Nephron (organoid): Measurements from ENCODE around the gene SH3TC1.

Experiments used
- H3K27ac Mint-ChIP-seq, 3 experiments: 2 replicates each; pipeline ENCODE4 v1.8.0; 2020; ENCODE audit warnings: mixed read lengths in 3 of 3, mild to moderate bottlenecking in 2 of 3, moderate library complexity in 1 of 3
- H3K27me3 Mint-ChIP-seq: 2 replicates; pipeline ENCODE4 v1.8.0; 2021; ENCODE audit warnings: low read depth, mild to moderate bottlenecking, moderate library complexity, mixed read lengths
- H3K36me3 Mint-ChIP-seq: 2 replicates; pipeline ENCODE4 v1.8.0; 2020; ENCODE audit warnings: low read depth, mixed read lengths
- H3K4me1 Mint-ChIP-seq: 2 replicates; pipeline ENCODE4 v1.8.0; 2020; ENCODE audit warnings: mixed read lengths
- H3K4me3 Mint-ChIP-seq, 3 experiments: 2 replicates each; pipeline ENCODE4 v1.8.0; 2020; ENCODE audit warnings: mild to moderate bottlenecking in 3 of 3, mixed read lengths in 3 of 3, moderate library complexity in 2 of 3
- H3K9me3 Mint-ChIP-seq: 2 replicates; pipeline ENCODE4 v1.8.0; 2020; ENCODE audit warnings: mixed read lengths
- TF ChIP-seq, protein P1 (sequence below), 3 experiments: fragments of 200-600 bp; sonication (generic); IDR thresholded peaks; one replicate each; pipeline ENCODE4 v1.5.0; 2021; ENCODE audit warnings: antibody characterized with exemption in 3 of 3; ENCODE audit not compliant: unreplicated experiment in 3 of 3

SH3TC1 gene

DNA sequence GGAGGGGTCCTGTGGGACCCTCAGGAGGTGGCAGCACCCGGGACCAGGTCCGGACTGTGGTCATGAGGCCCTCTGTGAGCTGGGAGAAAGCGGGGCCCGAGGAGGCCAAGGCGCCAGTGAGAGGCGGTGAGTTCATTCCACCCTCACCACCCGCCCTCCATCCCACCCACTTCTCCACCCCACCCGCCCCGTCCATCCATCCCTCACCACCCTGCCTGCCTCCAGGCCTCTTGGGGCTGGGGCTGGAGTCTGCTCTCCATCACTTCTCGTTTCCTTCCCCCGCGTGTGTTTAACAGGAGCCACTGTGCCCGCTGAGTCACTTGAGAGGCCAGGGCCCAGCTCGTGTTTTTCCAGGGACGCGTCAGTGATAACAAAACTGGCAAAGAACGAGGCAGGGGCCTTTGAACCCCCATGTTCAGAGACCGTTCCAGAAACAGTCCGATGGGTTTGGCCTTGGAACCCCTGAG is 6.2 kb downstream of the SH3TC1 start:
- Mint-ChIP-seq H3K4me1 (peaks cover 32% of the 10 kb centered on the region), H3K27me3 (peaks cover 23% of the 10 kb centered on the region), H3K9me3 (no peaks in the 10 kb centered on the region)

DNA sequence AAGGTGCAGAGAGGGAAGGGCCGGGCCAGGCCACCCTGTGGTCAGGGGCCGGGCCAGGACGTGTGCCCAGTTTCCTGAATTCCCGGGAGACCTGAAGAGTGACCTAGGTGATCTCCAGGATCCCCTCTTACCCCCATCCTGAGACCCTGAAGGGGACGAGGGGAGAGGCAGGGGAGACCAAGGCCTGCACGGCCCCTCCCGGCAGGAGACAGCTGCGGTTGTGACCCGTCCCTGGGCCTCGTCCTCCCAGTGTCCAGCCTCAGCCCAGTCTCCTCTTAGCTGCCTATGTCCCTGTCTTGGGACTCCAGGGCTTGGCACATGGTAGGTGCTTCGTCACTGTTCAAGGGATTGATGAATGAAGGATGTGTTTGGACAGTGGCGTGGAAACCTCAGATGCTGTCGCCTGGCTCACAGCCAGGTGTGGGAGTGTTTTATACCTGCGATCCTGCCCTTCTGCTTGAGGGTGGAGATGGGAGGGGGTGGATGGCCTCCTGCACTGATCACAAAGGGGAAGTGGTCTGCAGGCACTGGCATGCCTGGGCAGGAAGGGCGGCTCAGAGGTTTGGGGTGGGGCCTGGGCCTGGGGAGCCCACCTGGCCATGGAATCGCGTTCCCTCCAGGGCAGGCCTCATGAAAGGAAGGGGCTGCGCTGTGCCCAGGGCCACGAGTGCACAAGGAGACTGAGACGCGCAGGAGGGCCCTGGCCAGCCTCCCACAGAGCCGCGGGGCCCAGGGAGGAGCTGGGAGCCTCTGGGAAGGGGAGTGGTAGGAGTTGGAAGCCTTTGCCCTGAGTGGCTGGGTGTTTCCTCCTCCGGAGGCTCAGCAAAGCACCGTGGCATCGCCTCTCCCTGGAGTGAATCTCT is 6.9 kb downstream of the SH3TC1 start:
- Mint-ChIP-seq H3K27me3 (peaks cover 23% of the 10 kb centered on the region), H3K4me1 (peaks cover 25% of the 10 kb centered on the region), H3K27ac (peak overlapping the region in 2 of 3 experiments; percentile 38 to 72), H3K9me3 (no peaks in the 10 kb centered on the region), H3K4me3 (peak overlapping the region in 1 of 3 experiments; percentile 17), H3K36me3 (no peaks in the 10 kb centered on the region)
- TF ChIP-seq, protein P1, sequence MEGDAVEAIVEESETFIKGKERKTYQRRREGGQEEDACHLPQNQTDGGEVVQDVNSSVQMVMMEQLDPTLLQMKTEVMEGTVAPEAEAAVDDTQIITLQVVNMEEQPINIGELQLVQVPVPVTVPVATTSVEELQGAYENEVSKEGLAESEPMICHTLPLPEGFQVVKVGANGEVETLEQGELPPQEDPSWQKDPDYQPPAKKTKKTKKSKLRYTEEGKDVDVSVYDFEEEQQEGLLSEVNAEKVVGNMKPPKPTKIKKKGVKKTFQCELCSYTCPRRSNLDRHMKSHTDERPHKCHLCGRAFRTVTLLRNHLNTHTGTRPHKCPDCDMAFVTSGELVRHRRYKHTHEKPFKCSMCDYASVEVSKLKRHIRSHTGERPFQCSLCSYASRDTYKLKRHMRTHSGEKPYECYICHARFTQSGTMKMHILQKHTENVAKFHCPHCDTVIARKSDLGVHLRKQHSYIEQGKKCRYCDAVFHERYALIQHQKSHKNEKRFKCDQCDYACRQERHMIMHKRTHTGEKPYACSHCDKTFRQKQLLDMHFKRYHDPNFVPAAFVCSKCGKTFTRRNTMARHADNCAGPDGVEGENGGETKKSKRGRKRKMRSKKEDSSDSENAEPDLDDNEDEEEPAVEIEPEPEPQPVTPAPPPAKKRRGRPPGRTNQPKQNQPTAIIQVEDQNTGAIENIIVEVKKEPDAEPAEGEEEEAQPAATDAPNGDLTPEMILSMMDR (IDR thresholded peaks at IDR 0.05; ENCODE audit: unreplicated experiment in 3 of 3) = no peak

More for the DNA sequence above, 6.2 kb downstream of the SH3TC1 start:
- Mint-ChIP-seq H3K36me3 (no peaks in the 10 kb centered on the region), H3K27ac (no peak overlapping the region), H3K4me3 (no peak overlapping the region)
- TF ChIP-seq, protein P1 (IDR thresholded peaks at IDR 0.05; ENCODE audit: unreplicated experiment in 3 of 3) = no peak

DNA sequence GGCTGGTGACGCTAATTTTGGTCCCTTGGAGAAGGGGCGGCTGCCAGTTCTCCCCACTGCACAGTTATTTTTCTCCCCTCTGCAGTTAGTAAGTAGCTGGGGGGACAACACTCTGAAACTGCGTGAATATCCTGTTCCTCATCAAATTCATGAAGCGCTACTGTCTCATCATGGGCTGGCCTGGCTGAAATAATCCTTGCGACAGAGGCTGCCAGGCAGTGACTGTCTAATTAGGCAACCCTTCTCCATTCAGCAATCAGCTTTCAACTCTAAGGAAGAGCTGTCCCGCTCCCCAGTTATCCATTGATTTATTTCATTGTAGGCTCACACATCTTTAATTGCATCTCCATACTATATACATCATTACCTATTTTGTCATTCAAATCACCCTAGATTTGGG is 8.2 kb downstream of the SH3TC1 start:
- H3K4me1 Mint-ChIP-seq = peaks cover 14% of the 10 kb centered on the region
- no peaks in the 10 kb centered on the region for H3K36me3 Mint-ChIP-seq
- no peaks in the 10 kb centered on the region for H3K9me3 Mint-ChIP-seq
- TF ChIP-seq, protein P1 (IDR thresholded peaks at IDR 0.05; ENCODE audit: unreplicated experiment in 3 of 3) = no peak
- peak overlapping the region in 2 of 3 experiments; percentile 3 to 40 for H3K27ac Mint-ChIP-seq
- peaks cover 19% of the 10 kb centered on the region for H3K27me3 Mint-ChIP-seq
- H3K4me3 Mint-ChIP-seq = no peak overlapping the region

DNA sequence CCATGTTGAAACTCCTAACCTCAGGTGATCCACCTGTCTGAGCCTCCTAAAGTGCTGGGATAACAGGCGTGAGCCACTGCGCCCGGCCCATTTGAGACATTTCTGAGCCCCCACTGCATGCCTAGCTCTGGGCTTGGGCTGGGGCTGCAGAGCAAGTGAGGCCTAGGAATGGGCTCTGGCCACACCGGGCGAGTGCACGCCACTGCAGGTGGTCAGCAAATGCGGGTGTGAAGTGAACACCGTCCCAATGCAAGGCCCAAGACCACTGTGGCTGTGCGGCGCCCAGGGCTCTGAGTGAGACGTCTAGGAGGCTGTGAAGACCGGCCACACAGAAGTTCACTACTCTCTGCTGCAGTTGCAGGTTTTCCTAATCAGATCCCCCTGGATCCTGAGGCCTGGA is 9.5 kb downstream of the SH3TC1 start:
- TF ChIP-seq, protein P1 (IDR thresholded peaks at IDR 0.05; ENCODE audit: unreplicated experiment in 3 of 3) = no peak
- no peaks in the 10 kb centered on the region for H3K36me3 Mint-ChIP-seq
- no peaks in the 10 kb centered on the region for H3K9me3 Mint-ChIP-seq
- no peak overlapping the region for H3K4me3 Mint-ChIP-seq
- no peak overlapping the region for H3K27ac Mint-ChIP-seq
- H3K4me1 Mint-ChIP-seq = peaks cover 17% of the 10 kb centered on the region
- peaks cover 22% of the 10 kb centered on the region for H3K27me3 Mint-ChIP-seq

DNA sequence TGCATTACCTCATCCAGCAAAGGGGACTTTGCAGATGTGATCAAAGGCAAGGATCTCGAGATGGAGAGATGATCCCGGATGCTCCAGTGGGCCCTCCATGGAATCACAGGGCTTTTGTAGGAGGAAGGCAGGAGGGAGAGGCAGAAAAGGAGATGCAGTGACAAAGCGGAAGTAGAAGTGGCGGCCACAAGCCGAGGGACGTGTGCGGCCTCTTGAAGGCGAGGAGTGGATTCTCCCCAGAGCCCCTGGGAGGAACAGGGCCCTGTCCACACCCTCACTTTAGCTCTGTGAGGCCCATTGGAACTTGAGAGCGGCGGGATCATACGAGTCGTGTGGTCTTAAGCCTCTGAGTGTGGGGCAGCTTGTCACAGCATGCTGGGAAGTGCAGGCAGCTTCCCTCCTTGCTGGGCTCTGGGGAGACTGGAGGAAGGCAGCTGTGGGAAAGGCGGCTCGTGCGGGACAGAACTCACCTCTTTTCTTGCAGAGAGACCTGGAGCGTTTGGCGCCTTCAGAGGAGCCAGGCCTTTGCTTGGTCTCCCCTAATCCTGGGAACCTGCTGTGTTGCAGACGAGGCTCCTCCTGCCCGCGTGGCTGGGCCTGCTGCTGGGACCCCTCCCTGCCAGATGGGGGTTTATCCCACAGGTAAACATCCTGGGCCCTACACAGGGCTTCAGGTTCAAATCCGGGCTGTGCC is 10.2 kb downstream of the SH3TC1 start:
- no peak overlapping the region for H3K27ac Mint-ChIP-seq
- H3K4me1 Mint-ChIP-seq = peaks cover 22% of the 10 kb centered on the region
- H3K9me3 Mint-ChIP-seq = no peaks in the 10 kb centered on the region
- TF ChIP-seq, protein P1 (IDR thresholded peaks at IDR 0.05; ENCODE audit: unreplicated experiment in 3 of 3) = no peak
- no peaks in the 10 kb centered on the region for H3K36me3 Mint-ChIP-seq
- no peak overlapping the region for H3K4me3 Mint-ChIP-seq
- H3K27me3 Mint-ChIP-seq = peaks cover 26% of the 10 kb centered on the region
